HG02763 (cell line): ENCODE results near the gene NUP85.
"Not testable (repeated sequence)": the region's sequence is repeated elsewhere in the genome, so short reads cannot be mapped to it uniquely, and the experiment has no call there.

ENCODE experiments used
- ATAC-seq: cut with Tn5 transposase; IDR thresholded peaks from one replicate; pipeline ENCODE4 v1.9.1; 2021; ENCODE audit warnings: mild to moderate bottlenecking, moderate library complexity; ENCODE audit not compliant: unreplicated experiment

Gene NUP85

GRCh38 chr17:75199886-75200618 is 5.4 kb upstream of the NUP85 start:
- ATAC-seq, result no peak

- no peak for ATAC-seq
These were observed 299 bp downstream of the NUP85 start for GRCh38 chr17:75205793-75206163.

GRCh38 chr17:75207050-75207407 is 1.6 kb downstream of the NUP85 start:
- ATAC-seq, result not testable (repeated sequence)

GRCh38 chr17:75207760-75208159 is 2.3 kb downstream of the NUP85 start:
- no peak for ATAC-seq

- no peak for ATAC-seq
These were observed 2.7 kb downstream of the NUP85 start for GRCh38 chr17:75208161-75208560.

GRCh38 chr17:75209061-75209460 is 3.6 kb downstream of the NUP85 start:
- ATAC-seq, result no peak

GRCh38 chr17:75218131-75218530 is 12.7 kb downstream of the NUP85 start:
- no peak for ATAC-seq

- ATAC-seq, result no peak
These were observed 14.3 kb downstream of the NUP85 start for GRCh38 chr17:75219815-75220214.

- no peak for ATAC-seq
These were observed 19.5 kb downstream of the NUP85 start for GRCh38 chr17:75225016-75225415.

- ATAC-seq, result no peak
These were observed 22.2 kb downstream of the NUP85 start for GRCh38 chr17:75227729-75228128.

GRCh38 chr17:75228305-75228704 is 22.8 kb downstream of the NUP85 start:
- ATAC-seq, result no peak

- no peak for ATAC-seq
These were observed 23.4 kb downstream of the NUP85 start for GRCh38 chr17:75228847-75229246.

- no peak for ATAC-seq
These were observed 25.6 kb downstream of the NUP85 start for GRCh38 chr17:75231071-75231470.

- ATAC-seq, result no peak
These were observed 26.4 kb downstream of the NUP85 start for GRCh38 chr17:75231741-75232464.

- no peak for ATAC-seq
These were observed 27.3 kb downstream of the NUP85 start for GRCh38 chr17:75232786-75233185.

- no peak for ATAC-seq
These were observed 31.9 kb downstream of the NUP85 start for GRCh38 chr17:75237100-75238014.

GRCh38 chr17:75238020-75238580 is 32.6 kb downstream of the NUP85 start:
- no peak for ATAC-seq

- ATAC-seq, result no peak
These were observed 33.3 kb downstream of the NUP85 start for GRCh38 chr17:75238684-75239191.

GRCh38 chr17:75239214-75239613 is 33.7 kb downstream of the NUP85 start:
- ATAC-seq, result no peak

- ATAC-seq, result no peak
These were observed 34.4 kb downstream of the NUP85 start for GRCh38 chr17:75239778-75240393.
